Middle frontal gyrus (tissue), 1 donor: ENCODE data around the gene RDH12.

Source experiments
- DNase-seq: peaks from one replicate; pipeline ENCODE4 v3.0.0-alpha.2; 2015; ENCODE audit warnings: low spot score; ENCODE audit errors: extremely low spot score

Gene RDH12

GRCh38 chr14:67748312-67748711 is 46.6 kb downstream of the RDH12 start:
- DNase-seq, result no peak

GRCh38 chr14:67749341-67750084 is 47.8 kb downstream of the RDH12 start:
- DNase-seq, result peak; percentile 6

- no peak for DNase-seq
Observed at GRCh38 chr14:67756496-67756895, 54.8 kb downstream of the RDH12 start.

DNA sequence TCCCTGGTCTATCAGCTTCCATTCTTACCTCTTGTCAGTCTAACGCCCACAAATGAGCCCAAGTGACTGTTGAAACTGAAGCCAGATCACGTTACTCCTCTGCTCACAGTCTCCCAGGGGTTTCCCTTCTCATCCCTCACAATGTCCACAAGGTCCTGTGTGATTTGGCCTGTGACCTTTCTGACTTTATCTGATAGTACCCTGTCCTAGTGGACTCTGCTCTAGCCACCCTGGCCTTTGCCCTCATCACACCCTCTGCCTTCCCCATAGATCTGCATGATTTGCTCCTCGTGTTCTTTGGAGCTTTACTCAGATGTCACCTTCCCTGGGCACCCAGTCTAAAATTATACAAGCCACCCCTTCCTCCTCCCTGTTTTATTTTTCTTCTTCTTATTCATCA is 55.5 kb downstream of the RDH12 start:
- no peak for DNase-seq

DNA sequence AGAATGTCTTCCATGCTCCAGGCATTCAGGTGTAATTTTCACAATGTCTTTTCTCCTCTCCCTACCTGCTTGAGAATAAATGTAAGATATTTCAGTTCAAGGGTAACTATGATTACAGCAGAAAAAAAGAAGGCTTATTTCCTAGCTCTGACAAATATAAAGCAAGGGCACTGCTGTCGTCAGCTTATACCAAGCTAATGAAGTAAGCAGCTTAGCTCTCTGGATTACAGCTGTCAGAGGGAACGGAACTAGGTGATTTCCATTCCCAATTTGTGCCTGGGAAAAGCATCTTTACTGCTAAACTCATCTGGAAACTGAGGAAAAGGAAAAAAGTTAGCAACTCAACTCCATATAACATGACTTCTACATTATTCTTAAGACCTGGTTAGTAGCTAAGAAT is 58.2 kb downstream of the RDH12 start:
- DNase-seq, result no peak

DNA sequence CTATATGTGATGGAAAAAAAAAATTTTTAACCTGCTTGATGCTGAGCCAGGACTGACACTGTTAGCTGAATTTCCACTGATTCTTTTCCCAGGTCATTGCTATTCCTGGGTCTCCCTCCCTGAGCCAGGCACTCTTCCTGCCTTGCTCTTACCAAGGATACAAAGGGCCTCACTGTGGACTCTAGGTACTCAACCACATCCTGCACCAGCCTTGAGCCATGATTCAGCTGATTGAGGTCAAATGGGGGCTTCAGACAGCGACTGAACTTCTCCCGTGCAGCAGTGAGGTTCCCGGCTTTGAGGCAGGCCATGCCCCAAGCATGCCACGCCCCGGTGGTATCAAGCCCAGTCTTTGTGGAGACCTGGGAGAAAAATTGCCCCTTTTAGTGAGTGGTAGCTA is 60.4 kb downstream of the RDH12 start:
- no peak for DNase-seq

DNA sequence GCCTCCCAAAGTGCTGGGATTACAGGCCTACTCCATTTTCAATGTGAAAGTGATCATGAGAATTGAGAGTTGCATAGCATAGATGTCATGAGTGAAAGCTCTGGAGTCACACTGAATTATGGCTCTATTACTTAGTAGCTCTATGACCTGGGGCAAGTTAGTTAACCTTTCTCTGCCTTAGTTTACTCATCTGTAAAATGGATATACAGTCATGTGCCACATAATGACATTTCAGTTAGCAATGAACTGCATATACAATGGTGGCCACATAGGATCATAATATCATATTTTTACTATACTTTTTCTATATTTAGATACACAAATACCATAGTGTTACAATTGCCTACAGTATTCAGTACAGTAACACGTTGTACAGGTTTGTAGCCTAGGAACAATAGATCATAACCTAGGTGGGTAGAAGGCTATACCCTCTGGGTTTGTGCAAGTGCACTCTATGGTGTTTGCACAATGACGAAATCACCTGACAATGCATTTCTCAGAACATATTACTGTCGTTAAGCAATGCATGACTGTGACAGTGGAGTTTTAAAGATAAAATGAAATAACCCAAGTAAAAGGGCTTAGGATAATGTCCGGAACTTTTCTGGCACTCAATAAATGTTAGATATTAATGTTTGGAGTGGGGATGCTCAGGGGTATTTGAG is 61.6 kb downstream of the RDH12 start:
- DNase-seq, result no peak

DNA sequence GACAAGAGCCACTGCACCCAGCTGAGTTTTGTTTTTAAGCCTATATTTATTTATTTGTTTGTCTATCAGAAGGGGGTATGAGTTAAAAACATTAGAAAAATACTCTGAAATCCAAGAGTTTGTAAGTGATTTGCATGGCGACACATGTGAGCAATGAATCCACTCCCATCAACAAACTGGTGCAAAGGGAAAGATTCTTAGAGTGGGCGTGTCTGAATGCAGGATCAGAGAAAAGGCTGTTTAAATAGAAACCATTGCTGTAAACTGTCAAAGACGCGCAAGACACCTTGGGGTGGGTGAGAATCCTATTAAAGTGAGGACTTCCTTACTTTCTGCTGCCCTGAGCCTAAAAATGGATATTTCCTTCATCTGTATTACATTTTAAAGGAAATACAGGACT is 62.8 kb downstream of the RDH12 start:
- DNase-seq, result no peak

GRCh38 chr14:67765192-67765834 is 63.6 kb downstream of the RDH12 start:
- DNase-seq, result no peak

GRCh38 chr14:67766035-67766680 is 64.5 kb downstream of the RDH12 start:
- no peak for DNase-seq

DNA sequence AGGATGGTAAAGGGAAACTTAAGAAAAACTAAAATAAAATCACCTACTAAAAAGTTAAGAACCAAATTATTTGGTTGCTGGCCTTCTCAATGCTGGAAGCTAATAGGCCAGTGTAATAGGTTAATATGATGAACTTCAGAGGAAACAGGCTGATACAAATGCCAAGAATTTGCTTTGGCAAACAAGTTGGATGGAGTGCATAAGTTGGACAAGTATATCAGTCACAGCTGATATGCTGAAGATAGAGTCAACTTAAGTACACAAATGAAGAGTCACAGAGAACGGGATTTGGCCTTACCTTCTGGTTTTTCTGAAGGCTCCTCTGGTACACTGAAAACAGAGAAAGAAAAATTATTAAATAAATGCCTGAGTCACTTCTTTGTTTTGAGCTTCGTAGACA is 66.5 kb downstream of the RDH12 start:
- DNase-seq, result no peak

GRCh38 chr14:67773844-67774377 is 72.2 kb downstream of the RDH12 start:
- DNase-seq, result no peak

- DNase-seq, result no peak
Observed at GRCh38 chr14:67776653-67777322, 75.1 kb downstream of the RDH12 start.

- DNase-seq, result no peak
Observed at GRCh38 chr14:67778792-67779191, 77.1 kb downstream of the RDH12 start.

GRCh38 chr14:67782090-67782489 is 80.4 kb downstream of the RDH12 start:
- no peak for DNase-seq
